MM.1S (cell line): ENCODE results near the gene BMP7.

Source experiments
- CTCF ChIP-seq: fragments of 300-600 bp; sonication (generic); IDR thresholded peaks from 2 replicates; pipeline ENCODE4 v1.5.1; 2016; ENCODE audit warnings: antibody characterized with exemption, low read length, mixed read lengths
- EZH2 ChIP-seq: fragments of 300-600 bp; sonication (generic); optimal IDR thresholded peaks from 2 replicates; pipeline ENCODE3; 2017; ENCODE audit warnings: low read depth, mild to moderate bottlenecking, antibody characterized with exemption, low read length, mixed read lengths
- EZH2phosphoT487 ChIP-seq: fragments of 300-600 bp; sonication (generic); IDR thresholded peaks from 2 replicates; pipeline ENCODE4 v1.6.1; 2018; ENCODE audit warnings: antibody characterized with exemption, low read length

GRCh38 chr20:57267158-57267821, 849 bp upstream of the BMP7 start:
- TF ChIP-seq CTCF (no peak), EZH2 (no peak), EZH2phosphoT487 (no peak)
